Measurements from ENCODE around the gene ADGRV1.
"Not testable (repeated sequence)": the region's sequence is repeated elsewhere in the genome, so short reads cannot be mapped to it uniquely, and the experiment has no call there.

ADGRV1 gene

GRCh38 chr5:91006713-91007112, 448.1 kb downstream of the ADGRV1 start:
- peak; percentile 33 to 52 for DNase-seq

DNA sequence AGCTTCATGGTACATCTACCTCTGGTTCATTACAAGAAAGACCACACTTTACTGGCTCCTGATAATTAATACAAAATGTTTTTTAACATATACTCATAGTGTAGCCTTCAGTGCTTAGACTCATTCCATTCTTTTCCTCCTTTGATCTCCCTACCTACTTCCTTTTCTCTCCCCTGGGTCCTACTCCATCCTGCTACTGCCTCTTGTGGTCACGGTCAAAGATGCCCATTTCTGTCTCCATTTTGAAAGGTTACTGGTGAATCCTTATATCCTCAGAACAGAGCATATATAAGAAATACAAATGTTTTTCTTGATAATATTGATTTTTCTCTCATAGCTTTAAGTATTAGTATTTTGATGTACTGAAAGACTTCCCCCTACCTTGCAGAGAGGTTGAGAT, 448.7 kb downstream of the ADGRV1 start:
- DNase-seq = no peak

DNA sequence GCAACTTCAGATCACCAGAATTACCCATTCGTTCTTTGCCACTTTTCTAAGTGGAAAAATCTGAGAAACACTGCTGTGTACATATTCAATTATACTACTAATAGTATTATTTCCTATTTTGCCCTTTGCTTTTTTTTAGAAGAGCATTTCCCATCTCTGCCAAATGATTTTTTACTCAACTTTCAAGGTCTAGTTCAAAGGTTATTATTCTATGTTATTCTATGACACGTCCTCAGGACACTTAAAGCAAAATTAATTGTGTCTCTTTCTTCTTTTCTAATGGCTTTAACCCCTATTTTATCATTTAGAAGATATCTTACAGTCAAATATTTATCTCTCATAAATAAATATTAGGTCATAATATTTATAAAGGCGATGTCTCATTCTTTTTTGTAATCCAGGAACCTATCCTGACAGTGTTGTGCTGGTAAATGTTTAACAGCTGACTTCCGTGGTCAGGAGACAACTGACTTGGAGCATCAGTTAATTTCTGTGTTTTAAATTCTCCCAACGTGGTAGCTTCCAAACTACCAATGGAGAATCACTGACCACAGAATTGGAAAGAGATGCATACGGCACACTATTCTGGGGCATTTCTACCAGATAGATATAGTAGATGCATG, 449.3 kb downstream of the ADGRV1 start:
- DNase-seq = no peak

DNA sequence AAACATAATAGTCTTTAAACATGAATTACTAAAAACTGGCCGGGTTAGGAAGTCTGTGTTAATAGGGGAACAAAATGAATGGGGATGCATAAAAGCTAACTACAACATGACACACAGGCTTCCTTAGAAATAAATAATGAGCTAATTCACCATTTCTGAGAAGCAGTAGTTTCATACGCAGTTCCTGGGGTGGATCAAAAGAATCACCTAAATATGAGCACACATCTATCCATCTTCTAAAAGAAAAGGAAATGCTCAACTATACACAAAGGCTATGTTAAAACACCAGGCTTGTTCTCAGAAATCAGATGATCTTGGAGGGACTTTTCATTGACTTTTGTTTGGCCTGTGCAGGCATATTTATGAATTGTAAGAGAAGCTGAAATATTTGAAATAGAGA, 451.5 kb downstream of the ADGRV1 start:
- no peak for DNase-seq

GRCh38 chr5:91011029-91011428, 452.4 kb downstream of the ADGRV1 start:
- no peak for DNase-seq

DNA sequence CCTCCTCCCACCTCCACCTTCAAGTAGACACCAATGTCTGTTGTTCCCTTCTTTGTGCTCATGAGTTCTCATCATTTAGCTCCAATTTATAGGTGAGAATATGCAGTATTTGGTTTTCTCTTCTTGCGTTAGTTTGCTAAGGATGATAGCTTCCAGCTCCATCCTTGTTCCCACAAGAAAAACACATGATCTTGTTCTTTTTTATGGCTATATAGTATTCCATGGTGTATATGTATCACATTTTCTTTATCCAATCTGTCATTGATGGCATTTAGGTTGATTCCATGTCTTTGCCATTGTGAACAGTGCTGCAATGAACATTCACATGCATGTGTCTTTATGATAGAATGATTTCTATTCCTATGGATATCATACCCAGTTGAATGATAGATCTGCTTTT, 454.3 kb downstream of the ADGRV1 start:
- DNase-seq = not testable (repeated sequence)

GRCh38 chr5:91016322-91016721, 457.7 kb downstream of the ADGRV1 start:
- DNase-seq = no peak

GRCh38 chr5:91016954-91017700, 458.5 kb downstream of the ADGRV1 start:
- DNase-seq = peak; percentile 1 to 55

DNA sequence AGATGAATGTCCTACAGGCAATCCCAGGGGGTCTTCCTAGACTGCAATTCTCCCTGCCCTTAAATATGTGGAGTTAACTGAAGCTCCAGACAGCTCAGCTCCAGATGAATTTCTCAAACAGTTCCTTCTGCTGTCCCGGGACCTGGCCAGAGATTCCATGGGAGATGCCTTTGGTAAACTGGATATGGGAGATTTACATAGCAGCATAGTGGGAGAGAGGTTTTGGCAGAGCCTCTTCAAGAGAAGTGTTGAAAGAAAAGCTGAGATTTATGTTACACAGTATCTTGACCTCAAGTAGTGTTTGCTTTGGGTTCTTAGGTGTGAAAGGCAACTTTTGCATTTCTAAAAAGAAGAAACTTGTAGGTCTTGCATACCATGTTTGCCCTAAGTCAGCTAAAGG, 459.6 kb downstream of the ADGRV1 start:
- no peak for DNase-seq

- DNase-seq = no peak
Measured at GRCh38 chr5:91018712-91019371, 460.2 kb downstream of the ADGRV1 start.

- no peak for DNase-seq
Measured at GRCh38 chr5:91020065-91020800, 461.6 kb downstream of the ADGRV1 start.

DNA sequence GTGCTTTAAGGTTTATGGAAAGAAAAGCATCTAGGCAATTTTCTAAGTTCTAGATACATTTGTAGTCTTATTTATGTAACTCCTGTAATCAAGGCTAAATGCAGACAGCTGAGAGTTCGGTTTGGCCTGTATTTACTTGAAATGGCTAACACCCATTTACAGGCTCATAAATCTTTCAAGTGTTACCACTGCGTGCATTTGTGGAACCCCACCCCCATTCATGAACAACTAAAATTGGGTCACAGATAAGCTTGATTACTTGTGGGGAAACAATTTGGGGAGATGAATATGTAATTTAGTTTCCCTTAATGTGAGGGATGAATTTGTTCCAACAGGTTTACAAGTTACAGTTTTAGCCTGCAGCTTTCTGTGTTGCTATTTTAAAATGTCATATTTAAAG, 463.9 kb downstream of the ADGRV1 start:
- no peak for DNase-seq

GRCh38 chr5:91024206-91024605, 465.6 kb downstream of the ADGRV1 start:
- no peak for DNase-seq

DNA sequence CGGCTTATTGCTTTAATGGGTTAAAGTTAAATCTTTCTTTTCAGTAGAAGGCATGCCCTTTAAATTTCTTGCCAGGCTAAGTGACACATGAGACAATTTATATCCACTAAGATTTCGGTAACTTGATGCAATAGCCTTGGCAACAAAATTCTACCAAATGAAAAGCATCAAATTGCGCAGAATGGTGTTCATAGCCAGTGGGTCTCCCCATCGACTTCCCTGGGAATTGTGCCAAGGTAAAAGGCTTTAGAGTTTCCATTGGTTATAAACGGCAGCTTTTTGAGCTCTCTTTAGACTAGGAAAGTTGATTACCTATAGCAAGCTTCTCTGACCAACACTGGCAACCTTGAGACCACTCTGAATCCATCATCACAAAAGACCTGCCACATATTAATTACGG, 466.1 kb downstream of the ADGRV1 start:
- DNase-seq = no peak

DNA sequence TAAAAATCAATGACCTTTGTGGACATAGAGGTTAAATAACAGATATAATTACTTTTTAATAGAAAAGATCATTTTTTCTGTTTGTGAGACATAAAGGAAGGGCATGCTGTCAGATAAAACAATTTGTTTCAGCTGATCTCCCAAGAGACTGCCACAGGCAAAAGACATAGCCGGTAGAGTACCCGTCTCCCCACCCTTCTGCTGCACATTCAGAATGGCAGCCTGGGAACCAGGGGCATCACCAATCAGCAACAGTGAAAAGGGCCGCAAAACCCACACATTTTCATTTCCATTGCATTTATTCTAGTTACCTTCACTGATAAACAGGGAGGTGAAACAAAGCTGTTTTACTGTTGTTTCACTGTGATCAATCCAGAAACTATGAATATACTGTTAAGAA, 466.9 kb downstream of the ADGRV1 start:
- no peak for DNase-seq

- DNase-seq = no peak
Measured at GRCh38 chr5:91025956-91026355, 467.4 kb downstream of the ADGRV1 start.

- no peak for DNase-seq
Measured at GRCh38 chr5:91026466-91026865, 467.9 kb downstream of the ADGRV1 start.

DNA sequence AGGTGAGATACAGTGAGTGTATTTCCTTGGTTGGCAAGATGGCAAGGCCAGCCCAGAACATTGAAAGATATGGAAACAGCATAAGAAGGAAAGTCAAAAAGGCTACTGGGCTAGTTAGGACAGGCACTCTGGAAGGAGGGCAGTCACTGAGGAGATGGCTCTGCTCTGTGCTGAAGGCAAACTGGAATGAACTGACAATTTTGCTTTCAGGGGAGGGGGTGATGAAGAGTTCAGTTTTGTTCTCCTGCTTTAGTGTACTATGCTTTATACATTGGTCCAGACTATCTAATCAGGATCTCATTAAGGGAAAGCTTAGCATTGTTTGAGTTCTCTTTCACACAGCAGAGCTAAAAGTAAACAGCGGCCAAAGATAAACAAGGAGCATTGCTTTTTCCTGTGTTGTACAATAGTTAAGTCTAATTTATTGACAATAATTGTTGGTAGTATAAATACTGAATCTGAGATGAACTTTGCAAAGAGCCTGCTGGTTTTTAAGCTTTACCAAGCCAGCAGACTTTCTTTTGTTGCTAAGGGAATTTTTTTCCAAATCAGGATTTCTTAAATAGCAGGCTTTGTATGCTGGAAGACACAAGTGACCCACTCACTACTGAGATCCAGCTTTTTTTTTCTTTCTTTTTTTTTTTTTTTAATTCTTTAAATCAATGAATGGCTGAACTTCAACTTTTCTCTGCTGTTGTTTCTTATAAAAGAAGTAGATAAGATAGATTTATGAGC, 469.0 kb downstream of the ADGRV1 start:
- no peak for DNase-seq

GRCh38 chr5:91028499-91028956, 469.9 kb downstream of the ADGRV1 start:
- no peak for DNase-seq

DNA sequence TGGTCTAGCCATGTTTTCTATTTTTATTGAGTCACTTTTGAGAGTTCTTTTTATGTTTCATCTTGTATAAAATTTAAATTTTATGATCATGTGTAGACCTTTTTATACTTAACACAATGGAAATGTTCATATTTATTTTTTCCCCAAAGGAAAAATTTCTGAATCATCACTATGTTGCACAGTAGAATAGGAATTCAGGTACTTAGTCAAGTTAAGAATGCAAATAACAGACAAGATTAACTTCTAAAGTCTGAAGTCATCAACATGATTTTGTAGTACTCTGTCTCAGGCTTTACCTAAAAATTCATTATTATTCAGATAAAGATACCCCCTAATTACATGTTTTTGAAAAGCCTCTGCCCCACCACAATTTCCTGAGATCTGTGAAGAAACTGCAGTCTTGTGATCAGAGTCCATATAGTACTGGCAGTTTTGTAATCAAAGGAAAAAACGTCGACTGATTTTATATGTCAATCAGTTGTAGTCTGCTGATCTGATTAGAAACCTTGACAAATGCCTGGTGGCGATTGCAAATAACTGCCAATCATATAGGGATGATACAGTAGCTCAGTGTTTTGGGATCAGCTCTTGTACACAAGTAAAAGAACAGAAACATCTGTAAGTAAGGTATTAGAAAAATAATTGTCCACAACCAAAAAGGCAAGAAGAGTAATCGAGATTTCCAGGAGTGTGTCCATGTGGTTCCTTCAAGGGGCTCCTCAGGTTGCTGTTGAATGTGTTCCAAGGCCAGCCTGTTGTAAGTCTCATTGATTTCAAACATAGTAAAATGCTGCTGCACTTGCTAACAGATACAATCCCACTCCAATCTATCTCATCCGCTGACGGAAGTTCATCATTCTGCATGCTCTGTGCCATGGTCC, 472.2 kb downstream of the ADGRV1 start:
- DNase-seq = no peak

GRCh38 chr5:91031402-91031752, 472.8 kb downstream of the ADGRV1 start:
- no peak for DNase-seq

- DNase-seq = no peak
Measured at GRCh38 chr5:91032125-91032524, 473.5 kb downstream of the ADGRV1 start.
